ENCODE measurements around the gene BCL7C. TPM values are rescaled to one million over a fixed set of nuclear protein-coding genes. Genes with fewer than 3 reads are reported as not detected.

Gene BCL7C
- total and polyA plus RNA-seq, 2 of the 13 experiments (the other 11 are each of a cell fraction or from before 2014, with no cell fraction given) = 17.7 to 33.8 TPM

DNA sequence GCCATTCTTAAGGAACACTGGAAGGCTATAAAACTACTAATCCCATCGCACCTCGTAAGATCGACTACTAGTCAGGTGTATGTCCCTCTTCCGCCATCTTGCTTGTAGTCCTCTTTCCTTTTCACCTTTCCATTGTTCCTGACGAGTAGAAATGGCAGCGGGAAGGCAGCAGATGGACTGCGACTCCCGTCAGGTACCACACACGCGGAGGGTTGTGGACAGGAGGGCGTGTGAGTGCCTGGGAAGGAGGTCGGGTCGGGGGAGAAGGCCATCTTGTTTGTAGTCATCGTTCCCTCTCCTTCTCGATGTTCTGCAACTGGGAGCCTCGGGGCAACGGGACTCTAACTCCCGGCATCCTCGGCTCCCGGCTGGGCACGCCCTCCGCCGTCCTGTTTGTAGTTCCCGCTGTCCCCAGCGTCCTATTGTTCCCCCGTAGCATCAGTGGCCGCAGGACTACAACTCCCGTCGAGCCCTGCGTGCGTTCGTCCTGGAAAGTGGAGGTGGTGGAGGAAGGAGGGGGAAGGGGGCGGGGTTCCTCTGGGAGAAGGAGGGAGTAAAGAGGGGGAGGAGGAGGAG lies 29.2 kb upstream of the BCL7C start (continued):
- no peak for TF ChIP-seq CCAR2 (optimal IDR thresholded peaks at IDR 0.05; ENCODE audit: low read depth, low read length)
- TF ChIP-seq ZNF572 (CRISPR knock-in tag; IDR thresholded peaks at IDR 0.05) = 0 out of 2 replicates have a peak, but pooled peaks have one; percentile 60
- peak; percentile 38; the same call in 1 of the 2 replicates for TF ChIP-seq NFKB2 (CRISPR knock-in tag; IDR thresholded peaks at IDR 0.05; ENCODE audit: borderline replicate concordance)
- no peak for TF ChIP-seq ARNTL (CRISPR knock-in tag; IDR thresholded peaks at IDR 0.05)
- TF ChIP-seq SUZ12 (IDR thresholded peaks at IDR 0.05; ENCODE audit: low read depth, low read length) = peak; percentile 94
- TF ChIP-seq KLF9 (CRISPR knock-in tag; IDR thresholded peaks at IDR 0.05; ENCODE audit: low read depth) = no peak
- TF ChIP-seq MZF1 (CRISPR knock-in tag; IDR thresholded peaks at IDR 0.05; ENCODE audit: borderline replicate concordance) = no peak
- no peak for TF ChIP-seq RCOR2 (CRISPR knock-in tag; IDR thresholded peaks at IDR 0.05)
- TF ChIP-seq ZNF317 (CRISPR knock-in tag; IDR thresholded peaks at IDR 0.05) = peak; percentile 64; the same call in 1 of the 2 replicates
- TF ChIP-seq SALL2 (CRISPR knock-in tag; IDR thresholded peaks at IDR 0.05) = peak; percentile 86
- TF ChIP-seq ZFYVE20 (CRISPR knock-in tag; IDR thresholded peaks at IDR 0.05; ENCODE audit: borderline replicate concordance, low read depth) = no peak
- TF ChIP-seq MEIS1 (CRISPR knock-in tag; IDR thresholded peaks at IDR 0.05; ENCODE audit: borderline replicate concordance) = no peak
- no peak for TF ChIP-seq GZF1 (CRISPR knock-in tag; IDR thresholded peaks at IDR 0.05)
- TF ChIP-seq, protein P1, sequence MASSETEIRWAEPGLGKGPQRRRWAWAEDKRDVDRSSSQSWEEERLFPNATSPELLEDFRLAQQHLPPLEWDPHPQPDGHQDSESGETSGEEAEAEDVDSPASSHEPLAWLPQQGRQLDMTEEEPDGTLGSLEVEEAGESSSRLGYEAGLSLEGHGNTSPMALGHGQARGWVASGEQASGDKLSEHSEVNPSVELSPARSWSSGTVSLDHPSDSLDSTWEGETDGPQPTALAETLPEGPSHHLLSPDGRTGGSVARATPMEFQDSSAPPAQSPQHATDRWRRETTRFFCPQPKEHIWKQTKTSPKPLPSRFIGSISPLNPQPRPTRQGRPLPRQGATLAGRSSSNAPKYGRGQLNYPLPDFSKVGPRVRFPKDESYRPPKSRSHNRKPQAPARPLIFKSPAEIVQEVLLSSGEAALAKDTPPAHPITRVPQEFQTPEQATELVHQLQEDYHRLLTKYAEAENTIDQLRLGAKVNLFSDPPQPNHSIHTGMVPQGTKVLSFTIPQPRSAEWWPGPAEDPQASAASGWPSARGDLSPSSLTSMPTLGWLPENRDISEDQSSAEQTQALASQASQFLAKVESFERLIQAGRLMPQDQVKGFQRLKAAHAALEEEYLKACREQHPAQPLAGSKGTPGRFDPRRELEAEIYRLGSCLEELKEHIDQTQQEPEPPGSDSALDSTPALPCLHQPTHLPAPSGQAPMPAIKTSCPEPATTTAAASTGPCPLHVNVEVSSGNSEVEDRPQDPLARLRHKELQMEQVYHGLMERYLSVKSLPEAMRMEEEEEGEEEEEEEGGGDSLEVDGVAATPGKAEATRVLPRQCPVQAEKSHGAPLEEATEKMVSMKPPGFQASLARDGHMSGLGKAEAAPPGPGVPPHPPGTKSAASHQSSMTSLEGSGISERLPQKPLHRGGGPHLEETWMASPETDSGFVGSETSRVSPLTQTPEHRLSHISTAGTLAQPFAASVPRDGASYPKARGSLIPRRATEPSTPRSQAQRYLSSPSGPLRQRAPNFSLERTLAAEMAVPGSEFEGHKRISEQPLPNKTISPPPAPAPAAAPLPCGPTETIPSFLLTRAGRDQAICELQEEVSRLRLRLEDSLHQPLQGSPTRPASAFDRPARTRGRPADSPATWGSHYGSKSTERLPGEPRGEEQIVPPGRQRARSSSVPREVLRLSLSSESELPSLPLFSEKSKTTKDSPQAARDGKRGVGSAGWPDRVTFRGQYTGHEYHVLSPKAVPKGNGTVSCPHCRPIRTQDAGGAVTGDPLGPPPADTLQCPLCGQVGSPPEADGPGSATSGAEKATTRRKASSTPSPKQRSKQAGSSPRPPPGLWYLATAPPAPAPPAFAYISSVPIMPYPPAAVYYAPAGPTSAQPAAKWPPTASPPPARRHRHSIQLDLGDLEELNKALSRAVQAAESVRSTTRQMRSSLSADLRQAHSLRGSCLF (CRISPR knock-in tag; IDR thresholded peaks at IDR 0.05; ENCODE audit: borderline replicate concordance) = no peak
- TF ChIP-seq KDM6A (CRISPR knock-in tag; IDR thresholded peaks at IDR 0.05; ENCODE audit: low read depth) = no peak
- TF ChIP-seq, protein P2, sequence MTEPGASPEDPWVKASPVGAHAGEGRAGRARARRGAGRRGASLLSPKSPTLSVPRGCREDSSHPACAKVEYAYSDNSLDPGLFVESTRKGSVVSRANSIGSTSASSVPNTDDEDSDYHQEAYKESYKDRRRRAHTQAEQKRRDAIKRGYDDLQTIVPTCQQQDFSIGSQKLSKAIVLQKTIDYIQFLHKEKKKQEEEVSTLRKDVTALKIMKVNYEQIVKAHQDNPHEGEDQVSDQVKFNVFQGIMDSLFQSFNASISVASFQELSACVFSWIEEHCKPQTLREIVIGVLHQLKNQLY (CRISPR knock-in tag; IDR thresholded peaks at IDR 0.05) = no peak
- TF ChIP-seq KAT7 (CRISPR knock-in tag; IDR thresholded peaks at IDR 0.05; ENCODE audit: borderline replicate concordance) = no peak
- TF ChIP-seq HNRNPLL (IDR thresholded peaks at IDR 0.05; ENCODE audit: low read depth, low read length, poor library complexity, severe bottlenecking) = no peak
- no peak; the same call in 1 of the 2 replicates for TF ChIP-seq HES4 (CRISPR knock-in tag; IDR thresholded peaks at IDR 0.05; ENCODE audit: borderline replicate concordance)
- TF ChIP-seq, protein P3, sequence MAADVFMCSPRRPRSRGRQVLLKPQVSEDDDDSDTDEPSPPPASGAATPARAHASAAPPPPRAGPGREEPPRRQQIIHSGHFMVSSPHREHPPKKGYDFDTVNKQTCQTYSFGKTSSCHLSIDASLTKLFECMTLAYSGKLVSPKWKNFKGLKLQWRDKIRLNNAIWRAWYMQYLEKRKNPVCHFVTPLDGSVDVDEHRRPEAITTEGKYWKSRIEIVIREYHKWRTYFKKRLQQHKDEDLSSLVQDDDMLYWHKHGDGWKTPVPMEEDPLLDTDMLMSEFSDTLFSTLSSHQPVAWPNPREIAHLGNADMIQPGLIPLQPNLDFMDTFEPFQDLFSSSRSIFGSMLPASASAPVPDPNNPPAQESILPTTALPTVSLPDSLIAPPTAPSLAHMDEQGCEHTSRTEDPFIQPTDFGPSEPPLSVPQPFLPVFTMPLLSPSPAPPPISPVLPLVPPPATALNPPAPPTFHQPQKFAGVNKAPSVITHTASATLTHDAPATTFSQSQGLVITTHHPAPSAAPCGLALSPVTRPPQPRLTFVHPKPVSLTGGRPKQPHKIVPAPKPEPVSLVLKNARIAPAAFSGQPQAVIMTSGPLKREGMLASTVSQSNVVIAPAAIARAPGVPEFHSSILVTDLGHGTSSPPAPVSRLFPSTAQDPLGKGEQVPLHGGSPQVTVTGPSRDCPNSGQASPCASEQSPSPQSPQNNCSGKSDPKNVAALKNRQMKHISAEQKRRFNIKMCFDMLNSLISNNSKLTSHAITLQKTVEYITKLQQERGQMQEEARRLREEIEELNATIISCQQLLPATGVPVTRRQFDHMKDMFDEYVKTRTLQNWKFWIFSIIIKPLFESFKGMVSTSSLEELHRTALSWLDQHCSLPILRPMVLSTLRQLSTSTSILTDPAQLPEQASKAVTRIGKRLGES (CRISPR knock-in tag; IDR thresholded peaks at IDR 0.05; ENCODE audit: borderline replicate concordance) = no peak; the same call in 1 of the 2 replicates
- no peak; the same call in 1 of the 2 replicates for TF ChIP-seq TARDBP (CRISPR knock-in tag; IDR thresholded peaks at IDR 0.05)
- TF ChIP-seq ZNF670 (CRISPR knock-in tag; IDR thresholded peaks at IDR 0.05; ENCODE audit: borderline replicate concordance) = no peak; the same call in 1 of the 2 replicates

All from HepG2 (cell line).